Trophoblast cell (in vitro differentiated cells and primary cell): ENCODE data around the gene CNOT3.
"Not testable (repeated sequence)": the region's sequence is repeated elsewhere in the genome, so short reads cannot be mapped to it uniquely, and the experiment has no call there.

Experiments
- DNase-seq, 2 donors: peaks; one replicate each; pipeline ENCODE4 v3.0.0-alpha.2; 2016
- H2AFZ ChIP-seq: 2 replicates; pipeline ENCODE4 v1.6.1; 2013; ENCODE audit warnings: low read length, moderate library complexity, mild to moderate bottlenecking; ENCODE audit not compliant: insufficient read depth, poor library complexity
- H2AK5ac ChIP-seq: 2 replicates; pipeline ENCODE4 v1.6.1; 2013; ENCODE audit warnings: mild to moderate bottlenecking, low read length
- H2BK120ac ChIP-seq: 2 replicates; pipeline ENCODE4 v1.6.1; 2013; ENCODE audit warnings: low read length, mild to moderate bottlenecking, moderate library complexity; ENCODE audit not compliant: insufficient read depth, poor library complexity
- H2BK12ac ChIP-seq: 2 replicates; pipeline ENCODE4 v1.6.1; 2013; ENCODE audit warnings: mild to moderate bottlenecking, low read length, moderate library complexity
- H2BK5ac ChIP-seq: 2 replicates; pipeline ENCODE4 v1.6.1; 2013; ENCODE audit warnings: low read length, low read depth, moderate library complexity, mild to moderate bottlenecking; ENCODE audit not compliant: poor library complexity
- H3K14ac ChIP-seq: 2 replicates; pipeline ENCODE4 v1.6.1; 2013; ENCODE audit warnings: mild to moderate bottlenecking, low read length
- H3K18ac ChIP-seq: 2 replicates; pipeline ENCODE4 v1.6.1; 2013; ENCODE audit warnings: mild to moderate bottlenecking, low read length
- H3K23ac ChIP-seq: 2 replicates; pipeline ENCODE4 v1.6.1; 2013; ENCODE audit warnings: low read length
- H3K27ac ChIP-seq: 2 replicates; pipeline ENCODE4 v1.5.1; 2013; ENCODE audit warnings: low read depth, mild to moderate bottlenecking, inconsistent platforms, low read length, moderate library complexity
- H3K27me3 ChIP-seq: 2 replicates; pipeline ENCODE4 v1.6.1; 2013; ENCODE audit warnings: inconsistent platforms, mild to moderate bottlenecking, low read length, moderate library complexity; ENCODE audit not compliant: insufficient read depth
- H3K36me3 ChIP-seq, 2 experiments: 1 replicate in 1 of 2; 2 replicates in 1 of 2; pipeline ENCODE4 v1.6.1; 2013; ENCODE audit warnings: low read length in 2 of 2, mild to moderate bottlenecking in 2 of 2, moderate library complexity in 1 of 2; ENCODE audit not compliant: insufficient read depth in 2 of 2, control insufficient read depth in 1 of 2
- H3K4ac ChIP-seq: 2 replicates; pipeline ENCODE4 v1.6.1; 2013; ENCODE audit warnings: low read depth, mild to moderate bottlenecking, low read length, moderate library complexity
- H3K4me1 ChIP-seq, 2 experiments: 1 replicate in 1 of 2; 2 replicates in 1 of 2; pipeline ENCODE4 v1.6.1; 2013; ENCODE audit warnings: low read length in 2 of 2, mild to moderate bottlenecking in 2 of 2, moderate library complexity in 1 of 2; ENCODE audit not compliant: insufficient read depth in 2 of 2, control insufficient read depth in 1 of 2
- H3K4me2 ChIP-seq: 2 replicates; pipeline ENCODE4 v1.6.1; 2013; ENCODE audit warnings: inconsistent platforms, mild to moderate bottlenecking, low read length, moderate library complexity
- H3K4me3 ChIP-seq: 2 replicates; pipeline ENCODE4 v1.5.1; 2013; ENCODE audit warnings: mild to moderate bottlenecking, low read depth, low read length, inconsistent platforms
- H3K79me1 ChIP-seq: one replicate; pipeline ENCODE4 v1.6.1; 2013; ENCODE audit warnings: low read length
- H3K79me2 ChIP-seq: 2 replicates; pipeline ENCODE4 v1.6.1; 2013; ENCODE audit warnings: low read length, mild to moderate bottlenecking; ENCODE audit not compliant: control insufficient read depth, insufficient read depth, poor library complexity
- H3K9ac ChIP-seq: 2 replicates; pipeline ENCODE4 v1.6.1; 2013; ENCODE audit warnings: mild to moderate bottlenecking, low read length
- H3K9me3 ChIP-seq: 2 replicates; pipeline ENCODE4 v1.6.1; 2013; ENCODE audit warnings: low read depth, mild to moderate bottlenecking, control low read depth, inconsistent platforms, low read length; ENCODE audit not compliant: insufficient read depth
- H4K12ac ChIP-seq: 2 replicates; pipeline ENCODE4 v1.6.1; 2013; ENCODE audit warnings: low read depth, mild to moderate bottlenecking, low read length, moderate library complexity
- H4K8ac ChIP-seq: 2 replicates; pipeline ENCODE4 v1.6.1; 2013; ENCODE audit warnings: low read depth, mild to moderate bottlenecking, low read length, moderate library complexity
- H4K91ac ChIP-seq: one replicate; pipeline ENCODE4 v1.6.1; 2013; ENCODE audit warnings: low read depth, mild to moderate bottlenecking, low read length, moderate library complexity
- WGBS: extraction: QIAGEN DNeasy Blood & Tissue Kit; methylation state at CpG from one replicate; pipeline ENCODE4 v1.1.7; 2013; ENCODE audit warnings: missing lambda C conversion rate; ENCODE audit not compliant: insufficient read length, insufficient coverage; ENCODE audit errors: extremely low coverage; 5-methylcytosine and 5-hydroxymethylcytosine counted together

Gene CNOT3

DNA sequence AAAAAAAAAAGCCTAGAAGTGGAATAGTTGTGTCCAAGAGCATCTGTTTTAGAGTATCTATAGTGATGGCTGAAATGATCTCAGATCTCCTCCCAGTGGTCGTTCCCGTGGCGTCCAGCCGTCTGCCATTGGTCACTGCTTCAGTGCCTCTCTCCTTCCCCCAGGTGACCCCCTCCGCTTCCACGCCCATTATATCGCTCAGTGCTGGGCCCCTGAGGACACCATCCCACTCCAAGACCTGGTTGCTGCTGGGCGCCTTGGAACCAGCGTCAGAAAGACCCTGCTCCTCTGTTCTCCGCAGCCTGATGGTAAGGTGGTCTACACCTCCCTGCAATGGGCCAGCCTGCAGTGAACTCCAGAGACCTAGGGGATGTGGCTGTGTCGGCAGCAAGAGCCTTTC, 55.4 kb downstream of the CNOT3 start:
- no peak overlapping the region for H2BK120ac ChIP-seq
- H3K4me1 ChIP-seq: peaks cover 9% of the 10 kb centered on the region in 2 experiments

DNA sequence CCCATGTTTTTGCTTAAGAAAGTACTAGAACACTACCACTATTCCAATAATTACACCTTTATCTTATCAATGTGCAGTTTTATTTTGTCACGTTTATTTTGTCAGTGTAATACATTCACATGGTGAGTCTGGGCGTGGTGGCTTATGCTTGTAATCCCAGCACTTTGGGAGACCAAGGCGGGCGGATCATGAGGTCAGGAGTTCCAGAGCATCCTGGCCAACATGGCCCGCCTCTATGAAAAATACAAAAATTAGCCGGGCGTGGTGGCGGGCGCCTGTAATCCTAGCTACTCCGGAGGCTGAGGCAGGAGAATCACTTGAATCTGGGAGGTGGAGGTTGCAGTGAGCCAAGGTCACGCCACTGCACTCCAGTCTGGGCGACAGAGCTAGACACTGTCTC, 56.9 kb downstream of the CNOT3 start:
- not testable (repeated sequence) for H2BK120ac ChIP-seq, H3K23ac ChIP-seq, H3K27ac ChIP-seq, H3K9ac ChIP-seq, H4K8ac ChIP-seq, H2BK5ac ChIP-seq, H2AK5ac ChIP-seq, H3K4ac ChIP-seq, H3K14ac ChIP-seq, H3K9me3 ChIP-seq, H3K18ac ChIP-seq, H3K4me2 ChIP-seq, H2BK12ac ChIP-seq, H3K27me3 ChIP-seq, H4K91ac ChIP-seq, H2AFZ ChIP-seq, H3K4me1 ChIP-seq, H4K12ac ChIP-seq, H3K4me3 ChIP-seq, DNase-seq
- peaks cover 10 to 12% of the 10 kb centered on the region in 2 experiments for H3K36me3 ChIP-seq
- H3K79me1 ChIP-seq: peaks cover 14% of the 10 kb centered on the region
- peaks cover 13% of the 10 kb centered on the region for H3K79me2 ChIP-seq
- WGBS: no CpG with 5 or more reads among the region's 12 CpGs

More for the DNA sequence above, 55.4 kb downstream of the CNOT3 start:
- no peak for DNase-seq
- no peaks in the 10 kb centered on the region for H3K27me3 ChIP-seq
- H3K27ac ChIP-seq: no peak overlapping the region
- no peak overlapping the region for H3K9ac ChIP-seq
- H3K4me2 ChIP-seq: no peak overlapping the region
- H4K12ac ChIP-seq: no peak overlapping the region
- no peaks in the 10 kb centered on the region for H3K9me3 ChIP-seq
- peaks cover 25% of the 10 kb centered on the region for H3K79me2 ChIP-seq
- H2AK5ac ChIP-seq: no peak overlapping the region
- peaks cover 27% of the 10 kb centered on the region for H3K79me1 ChIP-seq
- H2BK5ac ChIP-seq: no peak overlapping the region
- peaks cover 10% of the 10 kb centered on the region in 2 experiments for H3K36me3 ChIP-seq
- no peak overlapping the region for H3K23ac ChIP-seq
- no peak overlapping the region for H4K8ac ChIP-seq
- H3K14ac ChIP-seq: no peak overlapping the region
- no peak overlapping the region for H2BK12ac ChIP-seq
- no peak overlapping the region for H2AFZ ChIP-seq
- no peak overlapping the region for H3K18ac ChIP-seq
- no peak overlapping the region for H3K4me3 ChIP-seq
- H4K91ac ChIP-seq: no peak overlapping the region
- WGBS: no CpG with 5 or more reads among the region's 11 CpGs
- H3K4ac ChIP-seq: peak overlapping the region; percentile 9

DNA sequence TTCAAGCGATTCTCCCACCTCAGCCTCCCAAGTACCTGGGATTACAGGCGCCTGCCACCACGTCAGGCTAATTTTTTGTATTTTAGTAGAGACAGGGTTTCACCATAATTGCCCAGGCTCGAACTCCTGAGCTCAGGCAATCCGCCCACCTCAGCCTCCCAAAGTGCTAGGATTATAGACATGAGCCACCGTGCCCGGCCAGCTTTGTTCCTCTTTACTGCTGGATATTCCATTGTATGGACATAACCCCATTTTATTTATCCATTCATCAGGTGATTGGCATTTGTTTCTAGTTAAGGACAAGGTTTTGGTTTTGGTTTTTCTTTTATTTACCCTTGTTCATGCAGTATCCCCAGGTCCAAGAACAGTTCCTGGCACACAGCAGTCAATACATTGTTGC, 59.0 kb downstream of the CNOT3 start:
- Histone ChIP-seq H3K9me3 (no peaks in the 10 kb centered on the region), H3K14ac (no peak overlapping the region), H3K4ac (no peak overlapping the region), H4K8ac (no peak overlapping the region), H2BK120ac (no peak overlapping the region), H4K91ac (no peak overlapping the region), H2BK5ac (no peak overlapping the region), H3K4me3 (no peak overlapping the region), H4K12ac (no peak overlapping the region), H3K4me2 (no peak overlapping the region), H3K18ac (no peak overlapping the region), H2AK5ac (no peak overlapping the region), H3K27ac (no peak overlapping the region), H3K27me3 (no peaks in the 10 kb centered on the region), H3K36me3 (peaks cover 12 to 17% of the 10 kb centered on the region in 2 experiments), H3K23ac (no peak overlapping the region), H3K9ac (no peak overlapping the region), H3K79me2 (peaks cover 17% of the 10 kb centered on the region), H3K4me1 (peaks cover 6 to 10% of the 10 kb centered on the region in 2 experiments), H2BK12ac (no peak overlapping the region), H2AFZ (no peak overlapping the region), H3K79me1 (peaks cover 13% of the 10 kb centered on the region)
- DNase-seq: no peak
- WGBS: no CpG with 5 or more reads among the region's 7 CpGs

DNA sequence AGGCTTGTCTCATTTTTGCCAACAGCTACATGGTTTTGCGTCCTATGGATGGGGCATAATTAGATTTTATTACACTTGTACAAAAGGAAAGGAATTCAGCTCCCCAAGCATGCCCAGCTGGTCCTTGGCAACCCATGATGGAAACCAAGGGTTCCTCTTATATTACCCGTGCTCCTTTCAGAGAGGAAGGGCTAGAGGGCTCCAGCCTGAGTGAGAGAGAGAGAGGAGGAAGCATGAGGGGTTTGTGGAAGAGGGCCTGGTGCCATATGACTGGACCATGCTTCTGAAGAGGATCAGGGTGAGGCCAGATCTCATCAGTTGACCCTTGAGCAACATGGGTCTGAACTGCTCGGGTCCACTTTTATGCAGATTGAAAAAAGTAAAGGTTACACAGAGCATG, 59.6 kb downstream of the CNOT3 start:
- no peak for DNase-seq
- Histone ChIP-seq H4K91ac (no peak overlapping the region), H3K14ac (no peak overlapping the region), H3K23ac (no peak overlapping the region), H3K4ac (no peak overlapping the region), H3K9me3 (no peaks in the 10 kb centered on the region), H3K27ac (no peak overlapping the region), H3K79me1 (peaks cover 11% of the 10 kb centered on the region), H3K4me3 (no peak overlapping the region), H2AFZ (no peak overlapping the region), H2AK5ac (no peak overlapping the region), H4K12ac (no peak overlapping the region), H3K79me2 (peaks cover 16% of the 10 kb centered on the region), H2BK120ac (no peak overlapping the region), H3K4me2 (no peak overlapping the region), H3K4me1 (peaks cover under 1 to 9% of the 10 kb centered on the region in 2 experiments), H2BK5ac (no peak overlapping the region), H4K8ac (no peak overlapping the region), H3K36me3 (peaks cover 18 to 21% of the 10 kb centered on the region in 2 experiments), H3K9ac (no peak overlapping the region), H2BK12ac (no peak overlapping the region), H3K27me3 (no peaks in the 10 kb centered on the region), H3K18ac (no peak overlapping the region)
- WGBS: no CpG with 5 or more reads among the region's 3 CpGs
